Epithelial cell of esophagus (primary cell): ENCODE data around the gene ARVCF.

ENCODE experiments used
- DNase-seq: peaks from one replicate; pipeline ENCODE4 v3.0.0; 2010; ENCODE audit warnings: low read depth
- H3K4me3 ChIP-seq: 2 replicates; pipeline ENCODE4 v1.5.1; 2011; ENCODE audit warnings: mild to moderate bottlenecking, low read length, control low read depth
- CTCF ChIP-seq: IDR thresholded peaks from 2 replicates; pipeline ENCODE4 v1.5.1; 2011; ENCODE audit warnings: low read depth, mild to moderate bottlenecking, low read length, control low read depth, inconsistent platforms; ENCODE audit not compliant: insufficient read depth; ENCODE audit errors: missing control alignments

ARVCF gene

GRCh38 chr22:19977296-19978243, 39.1 kb downstream of the ARVCF start:
- TF ChIP-seq CTCF, result no peak
- H3K4me3 ChIP-seq, result no peak overlapping the region
- DNase-seq, result no peak

GRCh38 chr22:19976671-19977070, 40.0 kb downstream of the ARVCF start:
- DNase-seq, result no peak
- no peak overlapping the region for H3K4me3 ChIP-seq
- no peak for TF ChIP-seq CTCF

- H3K4me3 ChIP-seq, result no peak overlapping the region
- no peak for TF ChIP-seq CTCF
- no peak for DNase-seq
Measured at GRCh38 chr22:19975707-19976035, 41.0 kb downstream of the ARVCF start.

GRCh38 chr22:19974935-19975706, 41.5 kb downstream of the ARVCF start:
- DNase-seq, result peak; percentile 64
- TF ChIP-seq CTCF, result no peak
- no peak overlapping the region for H3K4me3 ChIP-seq

- DNase-seq, result peak; percentile 35
- H3K4me3 ChIP-seq, result no peak overlapping the region
- no peak for TF ChIP-seq CTCF
Measured at GRCh38 chr22:19974268-19974861, 42.3 kb downstream of the ARVCF start.

GRCh38 chr22:19973551-19974267, 42.9 kb downstream of the ARVCF start:
- no peak overlapping the region for H3K4me3 ChIP-seq
- no peak for TF ChIP-seq CTCF
- no peak for DNase-seq
